ENCODE measurements around the gene CHD6.

CHD6 gene

DNA sequence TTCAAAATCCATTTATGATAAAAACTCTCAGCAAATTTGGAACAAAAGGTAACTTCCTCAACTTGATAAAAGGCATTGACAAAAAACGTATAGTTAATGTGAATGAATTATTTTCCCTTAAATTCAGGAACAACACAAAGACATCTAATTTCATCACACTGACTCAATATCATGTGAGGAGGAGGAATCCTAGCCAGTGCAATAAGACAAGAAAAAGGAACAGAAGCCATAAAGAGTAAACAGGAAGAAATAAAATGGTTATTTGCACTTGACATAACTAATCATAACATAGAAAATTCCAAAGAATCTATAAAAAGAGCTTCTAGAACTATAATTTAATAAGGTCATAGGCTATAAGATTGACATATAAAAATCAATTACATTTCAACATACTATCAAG lies 31.4 kb downstream of the CHD6 start:
- no peak for DNase-seq

DNA sequence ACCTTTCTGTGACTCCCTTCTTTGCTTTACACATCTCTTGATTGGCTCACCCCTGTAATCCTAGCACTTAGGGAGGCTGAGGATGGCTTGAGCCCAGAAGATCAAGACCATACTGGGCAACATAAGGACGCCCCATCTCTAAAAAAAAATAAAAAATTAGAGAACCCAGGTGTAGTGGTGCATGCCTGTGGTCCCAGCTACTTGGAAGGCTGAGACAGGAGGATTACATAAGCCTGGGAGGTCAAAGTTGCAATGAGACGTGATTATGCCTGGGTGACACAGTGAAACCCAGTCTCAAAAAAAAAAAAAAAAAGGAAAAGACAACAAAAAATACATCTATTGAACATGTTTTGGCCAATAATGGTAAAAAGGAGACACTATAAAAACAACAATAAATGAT lies 37.8 kb downstream of the CHD6 start:
- DNase-seq: no peak

GRCh38 chr20:41577129-41578009 lies 40.8 kb downstream of the CHD6 start:
- DNase-seq: no peak

DNA sequence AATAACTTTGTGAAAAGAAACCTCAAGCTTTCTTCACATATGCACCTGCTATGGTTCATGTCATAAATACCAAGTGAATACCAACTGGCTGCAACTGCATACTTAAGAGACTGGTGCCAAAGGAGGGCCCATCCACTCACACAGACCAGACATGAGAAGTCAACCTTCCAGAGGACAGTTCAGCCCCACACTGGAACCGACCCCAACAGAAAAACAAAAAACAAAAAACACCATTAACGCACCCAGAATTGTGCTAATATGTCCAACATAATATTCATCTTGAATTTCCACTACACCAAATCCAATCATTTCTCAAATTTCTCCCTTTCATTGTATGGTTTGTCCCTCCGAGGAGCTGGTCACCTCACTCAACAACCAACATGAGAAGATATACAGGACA lies 42.8 kb downstream of the CHD6 start:
- DNase-seq: no peak

GRCh38 chr20:41574802-41575389 lies 43.3 kb downstream of the CHD6 start:
- DNase-seq: no peak

- DNase-seq: no peak
Measured at GRCh38 chr20:41573955-41574354, 44.2 kb downstream of the CHD6 start.

- no peak for DNase-seq
Measured at GRCh38 chr20:41572010-41572572, 46.1 kb downstream of the CHD6 start.

DNA sequence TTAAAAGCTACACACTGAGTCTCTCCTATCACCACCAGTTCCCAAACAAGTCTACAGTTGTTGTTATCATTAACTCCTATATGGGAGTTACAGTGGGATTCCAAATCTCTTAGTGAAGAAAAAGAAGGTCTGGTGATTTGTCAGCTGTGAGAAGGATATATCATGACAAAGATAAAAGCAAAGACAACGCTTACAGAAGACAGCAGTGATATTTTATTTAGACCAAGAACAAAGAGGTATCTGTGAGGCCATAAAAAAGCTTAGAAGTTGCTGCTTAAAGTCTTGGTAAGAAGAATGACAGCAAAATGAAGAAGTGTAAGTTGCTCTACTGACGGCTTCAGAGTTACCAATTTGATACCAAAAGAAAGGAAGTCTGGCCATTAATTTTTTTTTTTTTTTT lies 47.2 kb downstream of the CHD6 start:
- DNase-seq: no peak

GRCh38 chr20:41570557-41570956 lies 47.6 kb downstream of the CHD6 start:
- no peak for DNase-seq

- no peak for DNase-seq
Measured at GRCh38 chr20:41567615-41568014, 50.6 kb downstream of the CHD6 start.

- no peak for DNase-seq
Measured at GRCh38 chr20:41566896-41567527, 51.2 kb downstream of the CHD6 start.

- no peak for DNase-seq
Measured at GRCh38 chr20:41563087-41563486, 55.1 kb downstream of the CHD6 start.

- no peak for DNase-seq
Measured at GRCh38 chr20:41560970-41561369, 57.2 kb downstream of the CHD6 start.

GRCh38 chr20:41559658-41560057 lies 58.5 kb downstream of the CHD6 start:
- no peak for DNase-seq

DNA sequence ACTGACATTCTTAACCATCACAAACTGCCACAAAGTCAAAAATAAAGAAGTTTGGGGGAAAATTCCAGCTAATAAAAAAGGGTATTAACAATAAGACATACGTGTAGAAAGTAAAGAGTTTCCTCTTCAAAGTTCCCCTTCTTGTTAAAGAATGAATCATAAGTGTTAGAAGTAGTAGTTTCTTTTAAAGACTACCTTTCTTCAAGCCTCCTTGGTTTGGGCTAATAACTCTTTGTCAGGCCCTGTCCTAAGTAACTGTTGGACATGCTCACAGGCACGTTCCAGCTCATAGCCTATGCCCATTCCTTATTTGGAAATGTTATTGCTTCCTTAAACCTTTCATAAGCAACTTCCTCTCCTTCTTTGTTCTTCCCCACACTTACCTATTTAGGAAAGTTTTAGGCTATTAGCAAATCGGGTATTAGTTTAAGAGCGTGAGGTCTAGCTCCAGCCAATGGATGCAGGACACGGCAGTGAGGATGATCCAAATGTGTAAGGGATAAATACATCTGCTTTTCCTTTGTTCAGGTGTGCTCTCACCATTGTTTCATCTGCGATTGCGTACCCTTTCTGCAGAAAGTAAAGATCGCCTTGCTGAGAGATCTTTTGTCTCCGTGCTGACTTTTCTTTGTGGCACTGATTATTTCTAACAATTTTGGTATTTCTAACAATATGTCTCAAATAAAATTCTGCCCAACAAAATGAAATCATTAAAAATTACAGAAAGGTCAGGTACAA lies 64.9 kb downstream of the CHD6 start:
- no peak for DNase-seq

DNA sequence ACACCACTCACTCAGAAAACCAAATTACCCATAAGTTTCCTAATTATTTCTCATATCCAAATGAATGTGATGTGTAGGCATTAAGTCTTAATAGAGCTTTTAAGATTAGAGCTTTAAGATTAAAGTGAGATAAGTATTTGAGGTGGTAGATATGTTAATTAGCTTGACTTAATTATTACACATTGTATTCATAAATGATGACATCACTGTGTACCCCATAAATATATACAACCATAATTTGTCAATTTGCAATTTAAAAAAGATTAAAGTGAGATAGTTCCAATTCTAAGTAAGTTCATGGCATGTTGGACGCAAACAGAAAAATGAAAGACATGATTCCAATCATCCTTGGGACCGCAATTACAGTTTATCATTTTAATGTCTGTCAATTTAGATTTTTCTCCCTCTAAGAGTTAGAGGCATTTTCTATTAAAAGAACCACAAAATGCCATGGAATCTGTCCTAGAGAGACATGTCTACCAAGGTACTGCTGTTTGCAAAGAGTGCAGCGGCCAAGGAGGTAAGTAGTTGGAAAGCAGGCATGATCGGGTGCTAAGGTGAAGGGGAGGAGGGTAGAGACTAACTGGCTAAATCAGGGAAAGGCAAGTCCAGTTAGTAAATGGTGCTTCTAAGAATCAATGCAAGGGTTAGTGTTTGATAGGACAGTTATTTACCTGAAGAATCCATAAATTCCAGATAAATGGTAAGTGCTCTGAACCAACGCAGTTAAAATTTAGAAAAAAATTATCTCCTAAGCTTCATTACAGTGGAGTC lies 65.7 kb downstream of the CHD6 start:
- DNase-seq: no peak

- DNase-seq: no peak
Measured at GRCh38 chr20:41551011-41551705, 67.0 kb downstream of the CHD6 start.

DNA sequence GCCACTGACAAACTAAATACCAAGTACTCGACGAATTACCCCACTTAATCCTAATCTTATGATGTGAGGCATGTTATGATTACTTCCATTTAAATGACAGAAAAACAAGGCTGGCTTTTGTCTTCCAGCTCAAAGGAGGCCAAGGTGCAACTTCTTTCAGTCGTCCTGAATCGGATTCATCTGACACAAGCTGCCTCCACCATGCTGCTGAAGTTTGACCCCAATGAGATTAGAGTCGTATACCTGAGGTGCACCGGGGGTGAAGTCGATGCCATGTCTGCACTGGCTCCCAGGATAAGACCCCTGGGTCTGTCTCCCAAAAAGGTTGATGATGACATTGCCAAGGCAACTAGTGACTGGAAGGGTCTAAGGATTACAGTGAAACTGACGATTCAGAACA lies 71.0 kb downstream of the CHD6 start:
- DNase-seq: no peak

- no peak for DNase-seq
Measured at GRCh38 chr20:41546535-41546934, 71.6 kb downstream of the CHD6 start.

DNA sequence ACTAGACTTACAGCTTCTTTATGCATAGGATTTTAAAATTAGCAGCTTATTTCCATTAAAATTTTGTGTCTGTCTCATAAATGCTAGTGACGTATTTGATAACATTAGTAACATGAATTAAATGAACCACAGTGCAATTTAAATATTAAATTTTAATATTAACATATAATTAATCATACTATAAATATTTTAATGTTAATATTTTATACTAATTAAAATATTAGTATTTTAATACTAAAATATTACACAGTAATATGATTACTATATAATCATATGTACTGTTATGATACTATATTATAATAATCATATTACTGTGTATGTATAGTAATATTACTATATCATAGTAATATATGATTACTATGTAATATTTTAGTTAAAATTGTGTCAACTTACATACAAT lies 73.7 kb downstream of the CHD6 start:
- DNase-seq: no peak

- no peak for DNase-seq
Measured at GRCh38 chr20:41540918-41541317, 77.3 kb downstream of the CHD6 start.

DNA sequence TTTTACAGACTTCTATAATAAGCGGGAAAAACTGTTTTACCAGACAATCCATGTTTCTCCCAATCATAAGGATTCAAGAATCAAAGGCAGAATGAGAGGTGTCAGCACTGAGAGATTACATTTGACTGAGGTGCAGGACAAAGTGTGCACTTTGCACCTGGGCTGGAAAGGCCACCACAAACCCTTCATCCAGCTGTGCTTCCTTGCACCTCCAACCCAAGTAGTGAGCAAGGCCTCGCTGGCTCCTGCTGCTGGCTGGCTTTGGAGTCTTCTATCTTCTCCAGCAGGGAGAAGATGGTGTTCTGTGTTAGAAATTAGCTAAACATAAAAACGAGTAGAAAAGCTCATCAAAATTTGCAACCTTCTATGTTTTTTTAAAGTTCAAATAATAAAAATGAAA lies 77.7 kb downstream of the CHD6 start:
- DNase-seq: no peak

Measured in CD4-positive, alpha-beta T cell treated with Interleukin-1 beta for 1 hour (primary cell).